ENCODE results near the gene IDH3A.

The IDH3A gene

DNA sequence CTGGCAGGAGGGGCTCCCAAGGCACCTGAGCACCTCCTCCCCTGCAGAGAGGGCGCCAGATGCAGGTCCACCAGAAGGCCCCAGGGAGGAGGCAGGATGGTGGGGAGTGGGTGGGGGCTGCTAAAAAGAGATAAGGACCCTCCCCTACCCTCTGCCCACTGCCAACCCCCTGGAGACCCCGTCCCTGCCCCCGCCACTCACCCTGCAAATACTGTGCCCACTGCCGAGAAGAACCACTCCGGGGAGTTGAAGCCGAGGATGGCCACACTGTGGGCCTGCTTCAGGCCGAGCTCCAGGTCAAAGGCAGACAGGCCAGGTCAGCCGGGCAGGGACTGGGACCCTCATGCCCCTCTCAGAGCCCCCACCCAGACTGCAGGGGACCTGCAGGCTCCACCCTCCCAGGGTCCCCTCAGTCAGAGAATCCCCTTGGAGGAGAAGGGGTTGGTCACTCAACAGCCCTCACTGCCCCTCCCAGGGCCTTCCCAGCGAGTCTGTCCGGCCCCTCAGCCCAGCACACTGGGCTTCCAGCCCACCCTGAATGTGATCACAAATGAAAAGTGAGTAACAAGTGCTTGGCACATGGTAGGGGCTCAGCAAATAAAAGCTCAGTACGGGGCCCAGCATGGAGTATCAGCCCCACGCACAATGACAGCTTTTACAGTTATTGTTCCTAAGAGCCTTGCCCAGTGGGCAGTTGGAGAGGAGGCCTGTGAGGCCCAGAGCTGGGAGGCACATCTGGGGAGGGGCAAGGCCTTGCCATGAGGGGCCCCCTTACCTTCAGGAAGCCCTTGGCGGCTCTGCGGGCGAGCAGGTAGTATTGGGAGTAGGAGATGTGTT is 44.8 kb downstream of the IDH3A start:
- Histone ChIP-seq H3K4me1 (no peaks in the 10 kb centered on the region), H3K4me3 (ENCODE audit: low read depth, low read length) (no peak overlapping the region), H3K36me3 (no peaks in the 10 kb centered on the region), H3K27me3 (no peaks in the 10 kb centered on the region), H3K9me3 (no peaks in the 10 kb centered on the region; the same call in 1 of the 2 replicates)
- TF ChIP-seq, protein P1, sequence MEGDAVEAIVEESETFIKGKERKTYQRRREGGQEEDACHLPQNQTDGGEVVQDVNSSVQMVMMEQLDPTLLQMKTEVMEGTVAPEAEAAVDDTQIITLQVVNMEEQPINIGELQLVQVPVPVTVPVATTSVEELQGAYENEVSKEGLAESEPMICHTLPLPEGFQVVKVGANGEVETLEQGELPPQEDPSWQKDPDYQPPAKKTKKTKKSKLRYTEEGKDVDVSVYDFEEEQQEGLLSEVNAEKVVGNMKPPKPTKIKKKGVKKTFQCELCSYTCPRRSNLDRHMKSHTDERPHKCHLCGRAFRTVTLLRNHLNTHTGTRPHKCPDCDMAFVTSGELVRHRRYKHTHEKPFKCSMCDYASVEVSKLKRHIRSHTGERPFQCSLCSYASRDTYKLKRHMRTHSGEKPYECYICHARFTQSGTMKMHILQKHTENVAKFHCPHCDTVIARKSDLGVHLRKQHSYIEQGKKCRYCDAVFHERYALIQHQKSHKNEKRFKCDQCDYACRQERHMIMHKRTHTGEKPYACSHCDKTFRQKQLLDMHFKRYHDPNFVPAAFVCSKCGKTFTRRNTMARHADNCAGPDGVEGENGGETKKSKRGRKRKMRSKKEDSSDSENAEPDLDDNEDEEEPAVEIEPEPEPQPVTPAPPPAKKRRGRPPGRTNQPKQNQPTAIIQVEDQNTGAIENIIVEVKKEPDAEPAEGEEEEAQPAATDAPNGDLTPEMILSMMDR (IDR thresholded peaks at IDR 0.05; ENCODE audit: low read depth, low read length), result no peak
- DNase-seq, result no peak

DNA sequence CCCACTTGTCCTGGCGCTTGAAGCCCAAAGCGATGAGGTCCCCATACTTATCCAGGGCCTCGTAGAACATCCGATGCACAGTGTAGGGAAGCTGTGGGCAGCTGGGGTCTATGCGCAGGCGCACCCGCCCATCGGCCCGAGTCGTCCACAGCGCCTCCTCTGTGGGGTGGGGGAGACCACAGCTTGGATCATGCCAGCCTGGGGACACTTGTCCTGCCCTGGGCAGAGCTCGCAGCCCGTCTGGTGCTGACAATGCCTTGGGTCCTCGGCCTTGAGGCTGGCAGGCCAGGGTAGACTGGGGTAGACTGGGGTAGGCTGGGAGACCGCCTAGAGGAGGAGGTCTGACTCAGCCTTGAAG is 45.4 kb downstream of the IDH3A start:
- no peak overlapping the region for H3K4me3 ChIP-seq (ENCODE audit: low read depth, low read length)
- TF ChIP-seq, protein P1 (IDR thresholded peaks at IDR 0.05; ENCODE audit: low read depth, low read length), result no peak
- H3K4me1 ChIP-seq, result no peaks in the 10 kb centered on the region
- H3K36me3 ChIP-seq, result no peaks in the 10 kb centered on the region
- H3K27me3 ChIP-seq, result no peaks in the 10 kb centered on the region
- DNase-seq, result no peak
- H3K9me3 ChIP-seq, result no peaks in the 10 kb centered on the region; the same call in 1 of the 2 replicates

DNA sequence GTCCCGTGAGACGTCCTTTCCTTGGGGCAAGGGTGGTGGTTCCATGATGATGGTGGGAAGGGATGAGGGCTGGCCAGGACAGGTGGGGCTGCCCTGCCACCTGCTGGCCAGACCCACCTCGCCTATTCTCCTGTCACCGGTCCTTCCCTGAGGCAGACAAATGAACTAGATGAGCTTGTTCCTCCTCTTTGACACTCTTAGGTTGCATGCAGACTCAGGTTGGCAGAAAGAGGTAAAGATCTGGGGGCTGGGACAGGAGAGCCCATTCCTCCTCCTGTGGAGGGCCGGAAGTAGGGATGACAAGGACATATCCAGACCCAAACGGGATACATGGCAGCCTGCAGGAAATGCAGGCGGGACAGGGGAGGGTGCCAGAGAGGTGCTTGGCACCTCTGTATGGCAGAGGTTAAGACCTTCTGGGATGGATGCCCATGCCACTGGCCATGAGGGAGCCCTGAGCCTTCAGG is 46.6 kb downstream of the IDH3A start:
- H3K36me3 ChIP-seq, result no peaks in the 10 kb centered on the region
- TF ChIP-seq, protein P1 (IDR thresholded peaks at IDR 0.05; ENCODE audit: low read depth, low read length), result peak; percentile 83
- no peak overlapping the region for H3K4me3 ChIP-seq (ENCODE audit: low read depth, low read length)
- peak; percentile 46 for DNase-seq
- no peaks in the 10 kb centered on the region for H3K4me1 ChIP-seq
- H3K27me3 ChIP-seq, result no peaks in the 10 kb centered on the region
- no peaks in the 10 kb centered on the region for H3K9me3 ChIP-seq

DNA sequence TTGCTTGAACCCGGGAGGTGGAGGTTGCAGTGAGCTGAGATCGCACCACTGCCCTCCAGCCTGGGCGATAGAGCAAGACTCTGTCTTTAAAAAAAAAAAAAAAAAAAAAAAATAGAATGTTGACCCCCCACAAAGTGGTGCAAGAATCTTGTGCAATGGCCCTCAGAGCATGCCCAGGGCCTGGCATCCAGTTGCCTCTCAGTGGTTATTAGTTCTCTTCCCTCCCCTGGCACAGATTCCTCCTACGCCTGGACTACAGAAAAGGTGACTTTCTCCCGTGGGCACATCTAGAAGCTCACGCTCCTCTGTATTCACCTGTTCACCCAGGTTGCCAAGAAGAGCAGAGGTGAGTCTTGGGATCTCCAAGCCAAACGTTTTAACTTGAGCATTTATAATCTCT is 48.5 kb downstream of the IDH3A start:
- Histone ChIP-seq H3K4me1 (no peaks in the 10 kb centered on the region), H3K9me3 (no peaks in the 10 kb centered on the region), H3K36me3 (no peaks in the 10 kb centered on the region), H3K4me3 (ENCODE audit: low read depth, low read length) (no peak overlapping the region), H3K27me3 (no peaks in the 10 kb centered on the region)
- TF ChIP-seq, protein P1 (IDR thresholded peaks at IDR 0.05; ENCODE audit: low read depth, low read length), result no peak
- DNase-seq, result no peak

- TF ChIP-seq, protein P1 (IDR thresholded peaks at IDR 0.05; ENCODE audit: low read depth, low read length), result no peak
- no peak for DNase-seq
Observed at GRCh38 chr15:78200276-78200930, 51.2 kb downstream of the IDH3A start.

More at GRCh38 chr15:78200276-78200930, 51.2 kb downstream of the IDH3A start:
- Histone ChIP-seq H3K4me3 (ENCODE audit: low read depth, low read length) (no peak overlapping the region), H3K27me3 (no peaks in the 10 kb centered on the region), H3K4me1 (peaks cover 6% of the 10 kb centered on the region; the same call in 1 of the 2 replicates), H3K9me3 (no peaks in the 10 kb centered on the region), H3K36me3 (no peaks in the 10 kb centered on the region)
